Measurements from ENCODE around the gene AMN. TPM values are rescaled to one million over a fixed set of nuclear protein-coding genes. Genes with fewer than 3 reads are reported as not detected.
A peak's percentile ranks its signal among the peaks of the same experiment; 100 is the strongest.

The AMN gene
- total RNA-seq, 1 donor from 2014 or later = not detected

GRCh38 chr14:102953100-102953499 is 30.6 kb downstream of the AMN start:
- no peaks in the 10 kb centered on the region for H3K4me1 Mint-ChIP-seq (ENCODE audit: unreplicated experiment)

DNA sequence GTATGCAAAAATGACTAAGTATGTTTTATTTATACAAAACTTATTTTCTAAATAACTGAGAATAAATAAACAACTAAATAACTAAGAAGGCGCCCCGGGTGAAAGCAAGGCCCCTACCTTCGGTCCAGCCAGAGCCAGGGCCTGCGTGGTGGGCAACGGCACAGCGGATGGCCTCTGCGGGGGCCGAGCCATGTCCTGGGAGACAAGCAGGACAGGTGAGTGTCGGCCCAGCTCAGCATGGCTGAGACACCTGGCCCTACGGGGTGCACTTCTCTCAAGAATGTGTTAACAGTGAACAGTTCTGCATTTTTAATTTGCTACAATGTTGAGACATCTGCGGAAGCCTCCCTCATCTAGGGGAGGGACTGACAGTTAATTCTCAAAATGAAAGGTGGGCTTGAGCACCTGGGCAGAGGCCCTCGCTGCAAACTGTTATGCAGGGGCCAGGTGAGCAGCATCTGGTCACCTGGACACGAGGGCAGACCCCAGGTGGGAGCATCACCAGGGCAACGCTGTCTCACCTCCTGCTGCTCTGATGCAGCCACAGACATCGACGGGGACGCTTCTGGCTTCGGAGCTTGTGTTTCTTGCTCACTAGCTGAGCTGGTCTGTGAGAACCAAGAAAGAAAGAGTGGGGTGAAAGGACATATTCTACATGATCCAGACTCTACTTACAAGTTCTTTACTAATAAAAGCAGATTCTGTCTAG is 31.8 kb downstream of the AMN start:
- Mint-ChIP-seq H3K27ac (ENCODE audit: unreplicated experiment) (no peak overlapping the region), H3K27me3 (ENCODE audit: unreplicated experiment) (peaks cover 19% of the 10 kb centered on the region), H3K4me3 (ENCODE audit: unreplicated experiment) (no peak overlapping the region), H3K4me1 (ENCODE audit: unreplicated experiment) (no peaks in the 10 kb centered on the region), H3K9me3 (ENCODE audit: unreplicated experiment) (no peaks in the 10 kb centered on the region), H3K36me3 (ENCODE audit: low read depth, unreplicated experiment) (peaks cover 51% of the 10 kb centered on the region)
- no peak for TF ChIP-seq CTCF (IDR thresholded peaks at IDR 0.05; ENCODE audit: unreplicated experiment)
- no peak for DNase-seq (ENCODE audit: low spot score)

More at GRCh38 chr14:102953100-102953499, 30.6 kb downstream of the AMN start:
- Mint-ChIP-seq H3K4me3 (ENCODE audit: unreplicated experiment) (no peak overlapping the region), H3K27me3 (ENCODE audit: unreplicated experiment) (peaks cover 19% of the 10 kb centered on the region), H3K27ac (ENCODE audit: unreplicated experiment) (no peak overlapping the region), H3K9me3 (ENCODE audit: unreplicated experiment) (no peaks in the 10 kb centered on the region), H3K36me3 (ENCODE audit: low read depth, unreplicated experiment) (peaks cover 52% of the 10 kb centered on the region)
- TF ChIP-seq CTCF (IDR thresholded peaks at IDR 0.05; ENCODE audit: unreplicated experiment) = no peak
- no peak for DNase-seq (ENCODE audit: low spot score)

DNA sequence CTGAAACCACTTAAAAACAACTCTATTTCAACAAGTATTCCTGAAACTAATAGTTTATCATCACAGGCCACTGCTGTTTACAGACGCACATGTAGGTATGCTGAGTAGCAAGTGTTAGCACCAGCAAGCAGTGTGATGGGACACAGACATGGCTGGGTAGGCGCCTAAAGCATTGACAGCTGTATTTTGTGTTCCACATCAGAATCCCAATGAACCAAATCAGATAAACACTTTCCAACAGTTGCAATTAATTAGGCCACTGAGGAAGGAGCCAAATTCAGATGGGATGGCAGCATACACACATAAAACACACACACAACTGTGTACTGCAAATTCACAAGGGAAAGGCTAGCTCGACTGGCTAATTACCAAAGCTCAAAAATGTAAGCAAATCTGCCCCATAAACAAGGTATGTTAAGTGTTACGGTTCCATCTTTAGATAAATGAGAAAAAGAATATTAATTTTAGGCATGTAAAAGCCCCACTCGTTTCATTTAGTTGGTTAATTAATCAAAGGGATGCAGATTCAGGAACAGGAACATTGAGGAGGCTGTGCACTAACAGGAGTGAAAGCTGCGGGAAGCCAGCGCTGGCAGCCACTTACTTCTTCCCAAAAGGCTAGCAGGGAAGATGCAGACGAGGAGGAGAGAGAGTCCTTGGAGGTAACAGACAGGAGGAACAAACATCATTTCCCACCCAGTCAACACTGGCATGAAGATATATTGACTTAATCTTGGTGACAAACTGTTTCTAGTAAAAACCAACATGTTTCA is 33.4 kb downstream of the AMN start:
- no peak for TF ChIP-seq CTCF (IDR thresholded peaks at IDR 0.05; ENCODE audit: unreplicated experiment)
- H3K27me3 Mint-ChIP-seq (ENCODE audit: unreplicated experiment) = peaks cover 17% of the 10 kb centered on the region
- peak overlapping the region; percentile 49 for H3K4me3 Mint-ChIP-seq (ENCODE audit: unreplicated experiment)
- no peaks in the 10 kb centered on the region for H3K4me1 Mint-ChIP-seq (ENCODE audit: unreplicated experiment)
- H3K36me3 Mint-ChIP-seq (ENCODE audit: low read depth, unreplicated experiment) = peaks cover 49% of the 10 kb centered on the region
- H3K27ac Mint-ChIP-seq (ENCODE audit: unreplicated experiment) = no peak overlapping the region
- no peaks in the 10 kb centered on the region for H3K9me3 Mint-ChIP-seq (ENCODE audit: unreplicated experiment)
- DNase-seq (ENCODE audit: low spot score) = no peak

GRCh38 chr14:102957222-102957621 is 34.8 kb downstream of the AMN start:
- TF ChIP-seq CTCF (IDR thresholded peaks at IDR 0.05; ENCODE audit: unreplicated experiment) = no peak
- Mint-ChIP-seq H3K9me3 (ENCODE audit: unreplicated experiment) (no peaks in the 10 kb centered on the region), H3K36me3 (ENCODE audit: low read depth, unreplicated experiment) (peaks cover 37% of the 10 kb centered on the region), H3K27ac (ENCODE audit: unreplicated experiment) (no peak overlapping the region), H3K4me1 (ENCODE audit: unreplicated experiment) (no peaks in the 10 kb centered on the region), H3K4me3 (ENCODE audit: unreplicated experiment) (no peak overlapping the region), H3K27me3 (ENCODE audit: unreplicated experiment) (peaks cover 14% of the 10 kb centered on the region)
- DNase-seq (ENCODE audit: low spot score) = no peak

DNA sequence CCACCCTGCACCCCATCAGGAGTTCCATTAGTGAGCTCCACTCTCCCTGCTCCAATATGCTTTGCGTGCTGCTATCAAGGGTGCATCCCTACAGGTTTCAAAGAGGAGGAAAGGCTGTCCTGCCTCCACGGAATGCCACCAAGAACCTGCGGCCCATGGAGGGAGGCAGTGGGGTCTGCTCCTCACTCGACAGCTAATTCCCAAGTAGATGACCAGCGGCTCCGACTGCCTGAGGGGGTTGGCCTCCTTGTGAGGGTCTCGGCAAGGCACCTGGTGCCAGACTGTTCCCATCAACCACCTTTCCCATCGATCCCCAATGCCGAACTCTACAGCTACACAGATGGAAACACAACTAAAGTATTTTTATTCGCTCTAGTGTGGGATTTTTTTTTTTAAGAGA is 36.0 kb downstream of the AMN start:
- TF ChIP-seq CTCF (IDR thresholded peaks at IDR 0.05; ENCODE audit: unreplicated experiment) = no peak
- no peak for DNase-seq (ENCODE audit: low spot score)
- Mint-ChIP-seq H3K9me3 (ENCODE audit: unreplicated experiment) (no peaks in the 10 kb centered on the region), H3K36me3 (ENCODE audit: low read depth, unreplicated experiment) (peaks cover 38% of the 10 kb centered on the region), H3K4me3 (ENCODE audit: unreplicated experiment) (peak overlapping the region; percentile 74), H3K4me1 (ENCODE audit: unreplicated experiment) (no peaks in the 10 kb centered on the region), H3K27ac (ENCODE audit: unreplicated experiment) (peak overlapping the region; percentile 61), H3K27me3 (ENCODE audit: unreplicated experiment) (peaks cover 10% of the 10 kb centered on the region)
